Vagina (tissue), 2 donors: Measurements from ENCODE around the gene ACSL3.

Source experiments
- CTCF ChIP-seq, 3 experiments: fragments of 450-650 bp in 2 of 3; fragments of 200-600 bp in 1 of 3; sonication (generic) in 1 of 3; IDR thresholded peaks; one replicate each; pipeline ENCODE4 v1.5.1; 2017 to 2019; ENCODE audit warnings: antibody characterized with exemption in 3 of 3, mild to moderate bottlenecking in 2 of 3, moderate library complexity in 2 of 3
- POLR2A ChIP-seq, 2 donors: fragments of 450-650 bp; IDR thresholded peaks; one replicate each; pipeline ENCODE4 v1.6.1; 2017; ENCODE audit warnings: antibody characterized with exemption in 2 of 2, mild to moderate bottlenecking in 2 of 2, moderate library complexity in 2 of 2

- TF ChIP-seq CTCF (IDR thresholded peaks at IDR 0.05) (no peak), POLR2A (IDR thresholded peaks at IDR 0.05) (no peak)
These were observed 131.3 kb downstream of the ACSL3 start for GRCh38 chr2:222992137-222992536.
